Gastroesophageal sphincter (tissue), 4 donors: ENCODE data around the gene IFT52. TPM values are rescaled to one million over a fixed set of nuclear protein-coding genes. Genes with fewer than 3 reads are reported as not detected.

ENCODE experiments used
- ATAC-seq: fragments of 150-250 bp; one replicate; pipeline ENCODE4 v1.9.1; 2016; ENCODE audit warnings: mild to moderate bottlenecking, moderate library complexity
- H3K27ac ChIP-seq, 4 donors: fragments of 200-600 bp; sonication (generic) in 3 of 4; 1 replicate in 3 of 4; 2 replicates in 1 of 4; pipeline ENCODE4 v1.5.1; 2016 to 2019
- H3K27me3 ChIP-seq: fragments of 200-600 bp; sonication (generic); one replicate; pipeline ENCODE4 v1.5.1; 2019
- H3K36me3 ChIP-seq, 2 donors: fragments of 200-600 bp; sonication (generic); one replicate each; pipeline ENCODE4 v1.5.1; 2019; ENCODE audit warnings: control low read depth in 1 of 2
- H3K4me1 ChIP-seq, 3 donors: fragments of 200-600 bp; sonication (generic); 1 replicate in 2 of 3; 2 replicates in 1 of 3; pipeline ENCODE4 v1.5.1; 2016 to 2019; ENCODE audit warnings: control low read depth in 2 of 3
- H3K4me3 ChIP-seq, 2 donors: fragments of 200-600 bp; sonication (generic); one replicate each; pipeline ENCODE4 v1.5.1; 2019; ENCODE audit warnings: mild to moderate bottlenecking in 1 of 2, moderate library complexity in 1 of 2
- H3K9me3 ChIP-seq, 3 donors: fragments of 200-600 bp; sonication (generic); one replicate each; pipeline ENCODE4 v1.5.1; 2017 to 2019; ENCODE audit warnings: control low read depth in 2 of 3
- EP300 ChIP-seq: sonication (generic); formaldehyde crosslinking; IDR thresholded peaks from one replicate; pipeline ENCODE4 v1.6.1; 2017; ENCODE audit warnings: antibody characterized with exemption, mild to moderate bottlenecking
- POLR2A ChIP-seq, 2 donors: fragments of 450-650 bp; IDR thresholded peaks; one replicate each; pipeline ENCODE4 v1.6.1; 2017; ENCODE audit warnings: antibody characterized with exemption in 2 of 2, mild to moderate bottlenecking in 2 of 2, moderate library complexity in 1 of 2
- POLR2AphosphoS5 ChIP-seq: sonication (generic); formaldehyde crosslinking; IDR thresholded peaks from one replicate; pipeline ENCODE4 v1.6.1; 2017; ENCODE audit warnings: antibody characterized with exemption
- WGBS, 2 donors: methylation state at CpG; one replicate each; pipeline ENCODE4 v1.1.5; 2018; ENCODE audit warnings: low coverage in 1 of 2; 5-methylcytosine and 5-hydroxymethylcytosine counted together
- total RNA-seq, 4 donors: library from RNA; depleted of rRNA; stranded (reverse); fragments of >200 nt; gene quantifications; one replicate each; pipeline ENCODE4 v1.1.0, GENCODE V29; 2016
- TF ChIP-seq, protein P1 (sequence below), 4 experiments: fragments of 200-600 bp in 2 of 4; fragments of 450-650 bp in 2 of 4; sonication (generic) in 1 of 4; IDR thresholded peaks; one replicate each; pipeline ENCODE4 v1.5.1; 2017 to 2019; ENCODE audit warnings: antibody characterized with exemption in 4 of 4, mild to moderate bottlenecking in 2 of 4, moderate library complexity in 2 of 4

IFT52 gene
- total RNA-seq, 4 donors from 2014 or later = 13.6 to 22.1 (median 16.7) TPM

DNA sequence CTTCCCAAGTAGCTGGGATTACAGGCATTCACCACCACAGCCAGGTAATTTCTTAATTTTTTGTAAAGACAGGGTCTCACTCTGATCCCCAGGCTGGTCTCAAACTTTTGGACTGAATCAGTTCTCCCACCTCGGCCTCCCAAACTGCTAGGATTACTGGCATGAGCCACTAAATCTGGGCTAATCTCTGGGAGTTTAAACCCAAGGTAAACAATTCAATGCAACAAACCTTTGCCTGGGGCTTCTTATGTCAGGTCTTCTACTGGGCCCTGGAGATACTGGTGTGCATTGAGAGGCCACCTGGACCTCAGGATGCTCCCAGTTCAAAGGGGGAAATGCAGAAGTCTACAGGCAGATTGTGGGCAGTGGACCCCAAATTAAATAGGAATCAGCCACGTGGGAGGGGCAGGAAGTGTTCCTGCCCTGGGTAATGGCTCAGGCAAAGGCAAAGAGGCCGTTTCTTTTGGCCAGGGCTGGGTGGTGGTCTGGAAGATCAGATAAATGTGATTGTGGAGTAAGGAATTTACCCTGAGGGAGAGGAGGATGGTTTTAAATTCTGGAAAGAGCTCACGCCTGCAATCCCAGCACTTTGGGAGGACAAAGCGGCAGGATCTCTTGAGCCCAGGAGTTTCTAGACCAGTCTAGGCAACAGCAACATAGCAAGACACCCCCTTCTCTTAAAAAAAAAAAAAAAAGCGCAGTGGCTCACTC lies 74.9 kb downstream of the IFT52 start:
- H3K27me3 ChIP-seq = peaks cover 71% of the 10 kb centered on the region
- WGBS, 2 donors = 63 to 79% methylated on average over 3 to 5 of the region's 6 CpGs
- TF ChIP-seq POLR2AphosphoS5 (no peak), EP300 (no peak)

DNA sequence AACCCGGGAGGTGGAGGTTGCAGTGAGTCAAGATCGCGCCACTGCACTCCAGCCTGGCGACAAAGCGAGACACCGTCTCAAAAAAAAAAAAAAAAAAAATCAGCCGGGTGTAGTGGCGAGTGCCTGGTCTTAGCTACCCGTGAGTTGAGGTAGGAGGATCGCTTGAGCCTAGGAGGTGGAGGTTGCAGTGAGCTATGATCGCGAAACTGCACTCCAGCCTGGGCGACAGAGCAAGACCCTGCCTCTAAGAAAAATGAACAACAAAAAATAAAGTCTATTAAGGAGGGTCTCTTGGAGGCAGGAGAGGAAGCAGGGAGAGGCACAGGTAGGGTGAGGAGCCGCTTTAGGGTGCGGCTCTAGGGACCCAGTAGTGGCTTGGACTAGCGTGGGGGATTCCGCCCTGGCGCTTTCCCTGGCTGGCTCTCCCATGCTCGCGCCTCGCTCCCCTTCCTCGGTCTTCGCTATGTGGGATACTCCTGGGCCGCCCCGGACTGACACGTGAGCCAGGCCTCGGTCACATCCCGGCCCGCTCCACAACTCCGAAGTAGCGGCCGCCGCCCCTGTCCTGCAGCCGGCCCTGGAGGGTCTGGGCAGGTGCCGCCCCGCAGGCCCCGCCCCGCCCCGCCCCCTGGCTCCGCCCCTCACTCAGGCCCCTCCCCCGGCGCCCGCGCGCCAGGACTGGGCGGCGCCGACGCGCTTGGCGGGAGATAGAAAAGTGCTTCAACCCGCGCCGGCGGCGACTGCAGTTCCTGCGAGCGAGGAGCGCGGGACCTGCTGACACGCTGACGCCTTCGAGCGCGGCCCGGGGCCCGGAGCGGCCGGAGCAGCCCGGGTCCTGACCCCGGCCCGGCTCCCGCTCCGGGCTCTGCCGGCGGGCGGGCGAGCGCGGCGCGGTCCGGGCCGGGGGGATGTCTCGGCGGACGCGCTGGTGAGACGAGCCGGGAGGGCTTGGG lies 75.9 kb downstream of the IFT52 start, which contains the start of gene MYBL2:
Gene MYBL2, plus strand, starts transcription at position 739 of the 953 bp plus-strand sequence. Its CDS starts 170 bp downstream, at position 909.
- Histone ChIP-seq H3K27ac (no peak within 1 kb of the TSS), H3K27me3 (peaks cover 82% of the 10 kb centered on the region), H3K36me3 (no peaks in the 10 kb centered on the region), H3K9me3 (no peaks in the 10 kb centered on the region), H3K4me1 (peaks cover 2 to 16% (median 6%) of the 10 kb centered on the region in 3 donors), H3K4me3 (peak within 1 kb of the TSS in 1 of 2 donors; percentile 38)
- ATAC-seq = peak; percentile 41
- TF ChIP-seq, protein P1, sequence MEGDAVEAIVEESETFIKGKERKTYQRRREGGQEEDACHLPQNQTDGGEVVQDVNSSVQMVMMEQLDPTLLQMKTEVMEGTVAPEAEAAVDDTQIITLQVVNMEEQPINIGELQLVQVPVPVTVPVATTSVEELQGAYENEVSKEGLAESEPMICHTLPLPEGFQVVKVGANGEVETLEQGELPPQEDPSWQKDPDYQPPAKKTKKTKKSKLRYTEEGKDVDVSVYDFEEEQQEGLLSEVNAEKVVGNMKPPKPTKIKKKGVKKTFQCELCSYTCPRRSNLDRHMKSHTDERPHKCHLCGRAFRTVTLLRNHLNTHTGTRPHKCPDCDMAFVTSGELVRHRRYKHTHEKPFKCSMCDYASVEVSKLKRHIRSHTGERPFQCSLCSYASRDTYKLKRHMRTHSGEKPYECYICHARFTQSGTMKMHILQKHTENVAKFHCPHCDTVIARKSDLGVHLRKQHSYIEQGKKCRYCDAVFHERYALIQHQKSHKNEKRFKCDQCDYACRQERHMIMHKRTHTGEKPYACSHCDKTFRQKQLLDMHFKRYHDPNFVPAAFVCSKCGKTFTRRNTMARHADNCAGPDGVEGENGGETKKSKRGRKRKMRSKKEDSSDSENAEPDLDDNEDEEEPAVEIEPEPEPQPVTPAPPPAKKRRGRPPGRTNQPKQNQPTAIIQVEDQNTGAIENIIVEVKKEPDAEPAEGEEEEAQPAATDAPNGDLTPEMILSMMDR (IDR thresholded peaks at IDR 0.05) = no peak
- no peak for TF ChIP-seq POLR2A (IDR thresholded peaks at IDR 0.05)
- TF ChIP-seq EP300 = no peak
- TF ChIP-seq POLR2AphosphoS5 = no peak
- 9 to 33% methylated on average over 10 to 27 of the region's 90 CpGs for WGBS, 2 donors

More for the DNA sequence above, 74.9 kb downstream of the IFT52 start:
- no peaks in the 10 kb centered on the region for H3K9me3 ChIP-seq
- ATAC-seq = no peak
- peaks cover 2 to 16% (median 6%) of the 10 kb centered on the region in 3 donors for H3K4me1 ChIP-seq
- no peak overlapping the region for H3K4me3 ChIP-seq
- H3K36me3 ChIP-seq = no peaks in the 10 kb centered on the region
- H3K27ac ChIP-seq = no peak overlapping the region

DNA sequence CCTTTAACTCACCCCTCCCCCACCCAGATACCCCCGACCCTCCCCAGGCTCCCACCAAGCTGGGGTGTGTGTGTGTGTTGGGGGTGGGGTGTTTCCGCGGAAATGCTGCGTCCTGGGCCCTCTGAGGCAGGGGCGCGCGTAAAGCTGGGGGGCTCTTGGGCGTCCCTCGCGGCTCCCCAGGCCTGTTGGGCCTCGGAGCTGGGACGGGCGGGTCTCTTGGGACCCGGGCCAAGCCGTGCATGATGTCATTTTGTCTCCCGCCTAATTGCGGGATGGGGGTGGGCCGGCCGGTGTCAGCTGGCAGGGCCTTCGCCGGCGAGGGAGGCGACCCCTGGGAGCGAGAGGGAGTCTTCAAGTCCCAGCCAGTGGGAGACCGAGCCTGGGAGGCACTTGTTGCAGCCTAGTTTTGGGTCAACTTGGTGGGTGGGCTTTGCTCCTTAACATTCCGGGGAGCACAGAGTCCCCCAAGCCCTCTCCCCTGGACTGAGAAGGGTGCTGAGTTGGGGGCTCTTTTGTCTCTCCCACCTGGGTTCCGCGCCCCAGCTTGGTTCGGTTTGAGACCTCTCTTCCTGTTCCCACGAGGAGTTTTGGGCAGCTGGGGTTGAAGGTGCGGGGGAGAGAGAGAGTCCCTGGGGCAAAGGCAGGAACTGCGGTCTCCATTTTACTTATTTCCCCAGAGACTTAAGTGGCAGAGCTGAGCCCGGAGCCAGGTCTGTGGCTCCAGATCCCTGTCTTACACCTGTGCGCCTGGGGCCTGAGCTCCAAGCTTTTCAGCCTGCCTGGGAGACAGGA lies 76.8 kb downstream of the IFT52 start:
- Histone ChIP-seq H3K27ac (no peak overlapping the region), H3K4me3 (peak overlapping the region in 1 of 2 donors; percentile 38), H3K9me3 (no peaks in the 10 kb centered on the region), H3K4me1 (peaks cover 2 to 16% (median 6%) of the 10 kb centered on the region in 3 donors), H3K36me3 (no peaks in the 10 kb centered on the region), H3K27me3 (peaks cover 90% of the 10 kb centered on the region)
- no peak for ATAC-seq
- 0 to 20% methylated on average over 1 to 3 of the region's 34 CpGs for WGBS, 2 donors
- TF ChIP-seq POLR2A (IDR thresholded peaks at IDR 0.05) (no peak), POLR2AphosphoS5 (no peak), EP300 (no peak)
- TF ChIP-seq, protein P1 (IDR thresholded peaks at IDR 0.05) = no peak

DNA sequence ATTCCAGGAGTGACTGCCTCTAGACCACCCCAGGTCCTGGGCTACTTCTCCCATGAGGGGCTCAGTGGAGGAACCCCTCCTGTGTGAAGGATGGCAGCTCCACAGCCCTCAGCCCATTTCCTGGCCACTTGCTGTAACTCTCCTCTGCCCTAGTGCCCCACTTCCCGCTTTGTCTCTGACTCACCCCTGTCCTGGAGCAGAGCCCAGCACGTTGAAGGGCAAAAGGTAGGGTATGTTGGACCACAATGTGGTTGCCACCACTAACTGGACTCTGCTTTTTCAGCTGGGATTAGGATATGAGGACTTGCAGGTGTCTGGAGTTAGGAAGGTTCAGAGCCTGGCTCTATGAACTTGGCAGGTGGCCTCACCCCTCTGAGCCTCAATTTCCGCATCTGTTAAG lies 78.6 kb downstream of the IFT52 start:
- no peak overlapping the region for H3K27ac ChIP-seq
- no peaks in the 10 kb centered on the region for H3K9me3 ChIP-seq
- no peaks in the 10 kb centered on the region for H3K36me3 ChIP-seq
- H3K4me3 ChIP-seq = no peak overlapping the region
- peaks cover 94% of the 10 kb centered on the region for H3K27me3 ChIP-seq
- 100% methylated on average over 1 of the region's 3 CpGs; no CpG with 5 or more reads in 1 of the 2 donors for WGBS, 2 donors
- TF ChIP-seq, protein P1 (IDR thresholded peaks at IDR 0.05) = no peak
- no peak for TF ChIP-seq EP300
- TF ChIP-seq POLR2A (IDR thresholded peaks at IDR 0.05) = no peak
- TF ChIP-seq POLR2AphosphoS5 = no peak
- H3K4me1 ChIP-seq = peaks cover 2 to 16% (median 6%) of the 10 kb centered on the region in 3 donors
- no peak for ATAC-seq
